ENCODE measurements around the gene RGS5. TPM values are rescaled to one million over a fixed set of nuclear protein-coding genes. Genes with fewer than 3 reads are reported as not detected.

RGS5 gene
- total RNA-seq, 1 experiment from 2014 or later = 4.7 TPM

DNA sequence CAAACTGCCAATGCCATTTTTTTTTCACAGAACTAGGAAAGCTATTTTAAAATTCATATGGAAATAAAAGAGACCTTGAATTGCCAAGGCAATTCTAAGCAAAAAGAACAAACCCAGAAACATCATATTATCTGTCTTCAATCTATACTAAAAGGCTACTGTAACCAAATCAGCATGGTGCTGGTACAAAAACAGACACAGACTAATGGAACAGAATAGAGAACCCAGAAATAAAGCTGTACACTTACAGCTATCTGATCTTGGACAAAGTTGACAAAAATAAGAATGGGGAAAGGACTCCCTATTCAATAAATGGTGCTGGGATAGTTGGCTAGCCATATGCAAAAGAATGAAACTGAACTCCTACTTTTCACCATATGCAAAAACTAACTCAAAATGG, 83.0 kb downstream of the RGS5 start:
- BruUV-seq (replicated peaks) = no TSS peak
- H3K4me3 ChIP-seq (ENCODE audit: low read depth, low read length, poor library complexity, severe bottlenecking) = no peak overlapping the region
- H3K36me3 ChIP-seq (ENCODE audit: insufficient read depth, low read length, poor library complexity, severe bottlenecking) = no peaks in the 10 kb centered on the region
- H3K27me3 ChIP-seq (replicated peaks; ENCODE audit: insufficient read depth, low read depth, low read length, poor library complexity) = no peaks in the 10 kb centered on the region
- POLR2A ChIA-PET (ENCODE audit: low non-redundant PET) = no interaction called here
- TF ChIP-seq, protein P1, sequence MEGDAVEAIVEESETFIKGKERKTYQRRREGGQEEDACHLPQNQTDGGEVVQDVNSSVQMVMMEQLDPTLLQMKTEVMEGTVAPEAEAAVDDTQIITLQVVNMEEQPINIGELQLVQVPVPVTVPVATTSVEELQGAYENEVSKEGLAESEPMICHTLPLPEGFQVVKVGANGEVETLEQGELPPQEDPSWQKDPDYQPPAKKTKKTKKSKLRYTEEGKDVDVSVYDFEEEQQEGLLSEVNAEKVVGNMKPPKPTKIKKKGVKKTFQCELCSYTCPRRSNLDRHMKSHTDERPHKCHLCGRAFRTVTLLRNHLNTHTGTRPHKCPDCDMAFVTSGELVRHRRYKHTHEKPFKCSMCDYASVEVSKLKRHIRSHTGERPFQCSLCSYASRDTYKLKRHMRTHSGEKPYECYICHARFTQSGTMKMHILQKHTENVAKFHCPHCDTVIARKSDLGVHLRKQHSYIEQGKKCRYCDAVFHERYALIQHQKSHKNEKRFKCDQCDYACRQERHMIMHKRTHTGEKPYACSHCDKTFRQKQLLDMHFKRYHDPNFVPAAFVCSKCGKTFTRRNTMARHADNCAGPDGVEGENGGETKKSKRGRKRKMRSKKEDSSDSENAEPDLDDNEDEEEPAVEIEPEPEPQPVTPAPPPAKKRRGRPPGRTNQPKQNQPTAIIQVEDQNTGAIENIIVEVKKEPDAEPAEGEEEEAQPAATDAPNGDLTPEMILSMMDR (conservative IDR thresholded peaks at IDR 0.05; ENCODE audit: low read depth, low read length) = no peak
- TF ChIP-seq EZH2 (IDR thresholded peaks at IDR 0.05; ENCODE audit: borderline replicate concordance, low read depth, low read length, poor library complexity, severe bottlenecking) = no peak
- H3K9me3 ChIP-seq (ENCODE audit: low read depth, low read length, poor library complexity, severe bottlenecking) = no peaks in the 10 kb centered on the region
- H3K27ac ChIP-seq (ENCODE audit: low read depth, low read length, poor library complexity, severe bottlenecking) = no peak overlapping the region
- peaks cover 19% of the 10 kb centered on the region for H3K4me1 ChIP-seq (ENCODE audit: insufficient read depth, low read length, poor library complexity, severe bottlenecking)
- DNase-seq (ENCODE audit: low spot score) = no peak
- CTCF ChIA-PET = no interaction called here
- intact Hi-C loops (cut with micrococcal nuclease; ENCODE audit: unreplicated experiment) = no loop called here

DNA sequence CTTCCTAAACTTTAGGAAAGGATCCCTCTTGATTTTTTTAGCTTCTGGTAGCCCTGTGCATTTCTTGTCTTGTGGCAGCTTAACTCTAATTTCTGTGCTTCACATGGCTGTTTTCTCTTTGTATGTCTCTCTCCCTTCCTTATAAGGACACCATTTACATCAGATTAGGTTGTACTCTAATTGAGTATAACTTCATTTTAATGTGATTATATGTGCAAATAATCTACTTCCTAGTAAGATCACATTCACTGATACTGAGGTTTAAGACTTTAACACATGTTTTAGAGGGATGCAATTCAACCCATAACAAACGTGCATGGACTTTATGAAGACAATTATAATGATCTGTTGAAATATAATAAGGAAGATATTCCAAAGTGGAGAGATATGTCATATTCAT, 86.8 kb downstream of the RGS5 start:
- H3K4me1 ChIP-seq (ENCODE audit: insufficient read depth, low read length, poor library complexity, severe bottlenecking) = peaks cover 19% of the 10 kb centered on the region
- peak; percentile 70 for DNase-seq (ENCODE audit: low spot score)
- H3K27me3 ChIP-seq (replicated peaks; ENCODE audit: insufficient read depth, low read depth, low read length, poor library complexity) = no peaks in the 10 kb centered on the region
- ChIA-PET CTCF (no interaction called here), POLR2A (ENCODE audit: low non-redundant PET) (no interaction called here)
- no peak for TF ChIP-seq EZH2 (IDR thresholded peaks at IDR 0.05; ENCODE audit: borderline replicate concordance, low read depth, low read length, poor library complexity, severe bottlenecking)
- TF ChIP-seq, protein P1 (conservative IDR thresholded peaks at IDR 0.05; ENCODE audit: low read depth, low read length) = no peak
- no peaks in the 10 kb centered on the region for H3K9me3 ChIP-seq (ENCODE audit: low read depth, low read length, poor library complexity, severe bottlenecking)
- intact Hi-C loops (cut with micrococcal nuclease; ENCODE audit: unreplicated experiment) = loop anchor here (2.0 kb wide), 1 partner anchor 55 kb away; no protein-coding TSS in a partner anchor
- H3K4me3 ChIP-seq (ENCODE audit: low read depth, low read length, poor library complexity, severe bottlenecking) = peak overlapping the region; percentile 27
- peak overlapping the region; percentile 82 for H3K27ac ChIP-seq (ENCODE audit: low read depth, low read length, poor library complexity, severe bottlenecking)
- no peaks in the 10 kb centered on the region for H3K36me3 ChIP-seq (ENCODE audit: insufficient read depth, low read length, poor library complexity, severe bottlenecking)
- no TSS peak for BruUV-seq (replicated peaks)

DNA sequence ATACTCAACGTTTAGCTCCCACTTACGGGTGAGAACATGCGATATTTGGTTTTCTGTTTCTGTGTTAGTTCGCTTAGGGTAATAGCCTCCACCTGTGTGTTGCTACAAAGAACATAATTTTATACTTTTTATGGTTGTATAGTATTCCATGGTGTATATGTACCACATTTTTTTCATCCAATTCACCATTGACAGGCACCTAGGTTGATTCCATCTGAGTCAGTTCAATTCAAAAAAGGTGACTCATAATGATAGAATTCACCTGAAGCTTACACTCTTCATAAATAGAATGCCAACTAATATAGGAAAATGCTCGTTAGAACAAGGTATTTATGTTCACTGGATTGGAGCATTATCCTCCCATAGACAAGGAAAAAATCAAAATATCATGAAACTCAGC, 95.1 kb downstream of the RGS5 start:
- TF ChIP-seq, protein P1 (conservative IDR thresholded peaks at IDR 0.05; ENCODE audit: low read depth, low read length) = no peak
- no peak for TF ChIP-seq EZH2 (IDR thresholded peaks at IDR 0.05; ENCODE audit: borderline replicate concordance, low read depth, low read length, poor library complexity, severe bottlenecking)
- Histone ChIP-seq H3K36me3 (ENCODE audit: insufficient read depth, low read length, poor library complexity, severe bottlenecking) (no peaks in the 10 kb centered on the region), H3K4me3 (ENCODE audit: low read depth, low read length, poor library complexity, severe bottlenecking) (no peak overlapping the region), H3K27me3 (replicated peaks; ENCODE audit: insufficient read depth, low read depth, low read length, poor library complexity) (no peaks in the 10 kb centered on the region), H3K4me1 (ENCODE audit: insufficient read depth, low read length, poor library complexity, severe bottlenecking) (peaks cover 39% of the 10 kb centered on the region), H3K9me3 (ENCODE audit: low read depth, low read length, poor library complexity, severe bottlenecking) (peaks cover 14% of the 10 kb centered on the region), H3K27ac (ENCODE audit: low read depth, low read length, poor library complexity, severe bottlenecking) (no peak overlapping the region)
- intact Hi-C loops (cut with micrococcal nuclease; ENCODE audit: unreplicated experiment) = loop anchor here (5.0 kb wide), 1 partner anchor 65 kb away; no protein-coding TSS in a partner anchor
- ChIA-PET CTCF (no interaction called here), POLR2A (ENCODE audit: low non-redundant PET) (no interaction called here)
- no TSS peak for BruUV-seq (replicated peaks)
- no peak for DNase-seq (ENCODE audit: low spot score)
